HCT116 (cell line): ENCODE measurements around the gene DHDH. TPM values are rescaled to one million over a fixed set of nuclear protein-coding genes. Genes with fewer than 3 reads are reported as not detected.

Experiments
- ATAC-seq: fragments of 200-7000 bp; cut with Tn5 transposase; 2 replicates; pipeline ENCODE4 v1.9.1; 2020; ENCODE audit warnings: mild to moderate bottlenecking, moderate library complexity
- BruUV-seq: library from RNA; stranded (reverse); fragments of 400-500 nt; replicated peaks from 2 replicates; lab custom pipeline; 2021; lab: Mats Ljungman, UMichigan
- CTCF ChIA-PET: fragments of 300-600 bp; sonication (Branson Sonifier 250); formaldehyde crosslinking; loops from one replicate; lab custom pipeline; 2021; ENCODE audit warnings: antibody characterized with exemption; lab: Charles Lee
- POLR2A ChIA-PET: fragments of 300-600, 350-600 bp; sonication (Branson Sonifier 250); formaldehyde crosslinking; loops from one replicate; lab custom pipeline; 2021; ENCODE audit warnings: antibody characterized with exemption; lab: Charles Lee
- RAD21 ChIA-PET, 2 experiments: fragments of 300-600 bp; sonication (Branson Sonifier 250); formaldehyde crosslinking; loops; one replicate each; lab custom pipeline; 2023; ENCODE audit warnings: low total read pairs in 2 of 2; ENCODE audit not compliant: uncharacterized antibody in 2 of 2, unreplicated experiment in 2 of 2, low non-redundant PET in 1 of 2; lab: Charles Lee
- DNase-seq: peaks from one replicate; pipeline ENCODE4 v3.0.0-alpha.2; 2010; ENCODE audit warnings: low read depth, low spot score
- H2AFZ ChIP-seq: fragments of 200-600 bp; shearing (Covaris generic), sonication (generic); 2 replicates; pipeline ENCODE4 v1.6.1; 2017; ENCODE audit warnings: low read depth, mixed run types, mixed read lengths, antibody characterized with exemption, low read length; ENCODE audit not compliant: poor library complexity, severe bottlenecking
- H3K27ac ChIP-seq: 2 replicates; pipeline ENCODE4 v1.5.1; 2012; ENCODE audit warnings: low read depth, low read length
- H3K27me3 ChIP-seq: fragments of 200-600 bp; sonication (generic); 2 replicates; pipeline ENCODE4 v1.6.1; 2016; ENCODE audit warnings: mixed run types, low read length, mixed read lengths; ENCODE audit not compliant: insufficient read depth
- H3K36me3 ChIP-seq, 2 experiments: fragments of 200-500 bp in 1 of 2; fragments of 200-600 bp in 1 of 2; sonication (Bioruptor generic) in 1 of 2; sonication (generic) in 1 of 2; 2 replicates each; pipeline versions ENCODE4 v1.5.1 to v1.6.1; 2014 to 2016; ENCODE audit warnings: low read length in 2 of 2, inconsistent platforms in 1 of 2, mixed read lengths in 1 of 2, mixed run types in 1 of 2; ENCODE audit not compliant: insufficient read depth in 2 of 2, control insufficient read depth in 1 of 2
- H3K4me1 ChIP-seq, 2 experiments: fragments of 200-600 bp in 1 of 2; sonication (generic) in 1 of 2; 2 replicates each; pipeline versions ENCODE4 v1.5.1 to v1.6.1; 2012 to 2017; ENCODE audit warnings: low read length in 2 of 2, inconsistent platforms in 1 of 2, mild to moderate bottlenecking in 1 of 2, mixed read lengths in 1 of 2, mixed run types in 1 of 2, moderate library complexity in 1 of 2; ENCODE audit not compliant: insufficient read depth in 2 of 2, control insufficient read depth in 1 of 2
- H3K4me2 ChIP-seq: fragments of 200-600 bp; sonication (generic); 2 replicates; pipeline ENCODE4 v1.6.1; 2017; ENCODE audit warnings: mixed run types, low read length, mixed read lengths
- H3K4me3 ChIP-seq, 2 experiments: fragments of 200-600 bp in 1 of 2; sonication (generic) in 1 of 2; replicated peaks in 1 of 2; 2 replicates each; pipeline ENCODE4 v1.5.1; 2011 to 2016; ENCODE audit warnings: low read length in 2 of 2, control low read depth in 1 of 2, low read depth in 1 of 2, mild to moderate bottlenecking in 1 of 2, mixed read lengths in 1 of 2, mixed run types in 1 of 2
- H3K79me2 ChIP-seq: fragments of 200-600 bp; sonication (generic); 2 replicates; pipeline ENCODE4 v1.6.1; 2017; ENCODE audit warnings: mild to moderate bottlenecking, mixed run types, low read length, moderate library complexity, mixed read lengths; ENCODE audit not compliant: insufficient read depth
- H3K9ac ChIP-seq: fragments of 200-600 bp; sonication (generic); 2 replicates; pipeline ENCODE4 v1.6.1; 2016; ENCODE audit warnings: low read length, mixed read lengths
- H3K9me2 ChIP-seq: fragments of 200-600 bp; sonication (generic), shearing (Covaris generic); 2 replicates; pipeline ENCODE4 v1.6.1; 2017; ENCODE audit warnings: mixed run types, mild to moderate bottlenecking, moderate library complexity; ENCODE audit not compliant: insufficient read depth
- H3K9me3 ChIP-seq, 2 experiments: fragments of 200-500 bp in 1 of 2; fragments of 200-600 bp in 1 of 2; sonication (Bioruptor generic) in 1 of 2; sonication (generic) in 1 of 2; 2 replicates each; pipeline ENCODE4 v1.6.1; 2014 to 2017; ENCODE audit warnings: low read length in 2 of 2, mixed read lengths in 2 of 2, inconsistent platforms in 1 of 2, low read depth in 1 of 2, mild to moderate bottlenecking in 1 of 2, mixed run types in 1 of 2, moderate library complexity in 1 of 2; ENCODE audit not compliant: control insufficient read depth in 1 of 2, insufficient read depth in 1 of 2
- H4K20me1 ChIP-seq: fragments of 200-600 bp; sonication (generic), shearing (Covaris generic); 2 replicates; pipeline ENCODE4 v1.6.1; 2017; ENCODE audit warnings: mixed run types, mild to moderate bottlenecking, moderate library complexity; ENCODE audit not compliant: insufficient read depth
- CBX3 ChIP-seq: IDR thresholded peaks from 2 replicates; pipeline ENCODE4 v1.6.1; 2012; ENCODE audit warnings: low read depth
- EGR1 ChIP-seq: IDR thresholded peaks from 2 replicates; pipeline ENCODE4 v1.6.1; 2012; ENCODE audit warnings: low read depth
- EZH2phosphoT487 ChIP-seq: fragments of 200-600 bp; IDR thresholded peaks from 2 replicates; pipeline ENCODE4 v1.6.1; 2018; ENCODE audit warnings: antibody characterized with exemption, borderline replicate concordance
- FOSL1 ChIP-seq: IDR thresholded peaks from 2 replicates; pipeline ENCODE4 v1.6.1; 2012; ENCODE audit warnings: low read depth
- POLR2A ChIP-seq: IDR thresholded peaks from 2 replicates; pipeline ENCODE4 v1.7.0; 2011; ENCODE audit warnings: borderline replicate concordance; ENCODE audit not compliant: insufficient read depth, insufficient read length; ENCODE audit errors: extremely low read depth
- POLR2AphosphoS5 ChIP-seq: IDR thresholded peaks from 2 replicates; pipeline ENCODE4 v1.6.1; 2011; ENCODE audit warnings: mild to moderate bottlenecking, low read depth, low read length, moderate library complexity
- SP1 ChIP-seq: IDR thresholded peaks from 2 replicates; pipeline ENCODE4 v1.6.1; 2012; ENCODE audit warnings: low read depth
- ZFX ChIP-seq: fragments of 450-650 bp; IDR thresholded peaks from 2 replicates; pipeline ENCODE4 v1.6.1; 2017
- intact Hi-C: fragments of 100-400 bp; cut with micrococcal nuclease; formaldehyde crosslinking; loops from 2 replicates; pipeline ENCODE4 v1.10.0; 2022
- total RNA-seq: library from RNA; stranded (reverse); gene quantifications from one replicate; pipeline ENCODE4 v1.2.1, GENCODE V29; 2021; ENCODE audit not compliant: unreplicated experiment
- TF ChIP-seq, protein P1 (sequence below): IDR thresholded peaks from 2 replicates; pipeline ENCODE4 v1.6.1; 2012
- TF ChIP-seq, protein P2 (sequence below): IDR thresholded peaks from 2 replicates; pipeline ENCODE4 v1.6.1; 2012; ENCODE audit warnings: low read depth
- TF ChIP-seq, protein P3 (sequence below): IDR thresholded peaks from 2 replicates; pipeline ENCODE4 v1.6.1; 2011; ENCODE audit warnings: mild to moderate bottlenecking, low read length, moderate library complexity; ENCODE audit not compliant: insufficient replicate concordance; ENCODE audit errors: extremely low read depth

Gene DHDH
- total RNA-seq, 1 experiment from 2014 or later: 8.6 TPM

DNA sequence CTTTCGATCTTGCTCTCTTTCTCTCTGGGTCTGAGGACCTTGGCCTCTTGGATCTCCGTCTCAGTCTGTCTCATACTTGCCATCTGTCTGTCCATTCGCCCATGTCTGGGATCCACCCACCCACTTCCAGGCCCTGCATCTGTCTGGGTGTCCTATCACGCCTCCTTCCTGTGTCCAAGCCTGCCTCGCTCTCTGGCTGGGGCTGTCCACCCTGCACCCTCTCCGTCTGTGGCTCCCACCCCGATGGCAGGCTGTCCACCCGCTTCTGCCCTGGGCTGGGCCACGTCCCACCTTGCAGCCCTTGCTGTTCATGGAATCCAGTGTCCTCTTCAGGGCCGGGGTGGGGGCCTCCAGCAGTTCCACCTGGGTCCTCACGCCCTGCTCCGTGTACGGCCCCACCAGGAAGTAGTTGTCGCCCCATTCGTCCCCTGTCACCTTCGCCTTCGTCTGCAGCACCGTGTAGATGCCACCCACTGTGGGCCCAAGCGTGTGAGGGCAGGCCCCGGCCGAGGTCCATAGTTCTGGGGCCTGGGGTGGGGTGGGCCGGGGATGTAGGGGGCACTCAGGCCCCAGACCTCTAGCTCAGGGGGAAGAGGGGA lies 57.6 kb downstream of the DHDH start:
- intact Hi-C loops: no loop called here

More for the DNA sequence above, 57.6 kb downstream of the DHDH start:
- H3K79me2 ChIP-seq: peaks cover 50% of the 10 kb centered on the region
- H3K9me3 ChIP-seq: no peaks in the 10 kb centered on the region
- H3K27me3 ChIP-seq: no peaks in the 10 kb centered on the region
- ChIA-PET CTCF (interaction anchor here (1.4 kb wide), 1 partner anchor 20 kb away, joined by 6 read pairs; no protein-coding TSS in a partner anchor), RAD21 (no interaction called here), POLR2A (no interaction called here)
- H2AFZ ChIP-seq: no peak overlapping the region
- DNase-seq (no peak), ATAC-seq (no peak)
- no peak overlapping the region for H3K4me3 ChIP-seq
- H3K9me2 ChIP-seq: no peaks in the 10 kb centered on the region
- H3K4me1 ChIP-seq: peaks cover 11 to 19% of the 10 kb centered on the region in 2 experiments
- TF ChIP-seq EGR1 (no peak), POLR2A (no peak), FOSL1 (no peak), CBX3 (no peak), ZFX (no peak), POLR2AphosphoS5 (no peak), SP1 (no peak), EZH2phosphoT487 (no peak)
- TF ChIP-seq, protein P1, sequence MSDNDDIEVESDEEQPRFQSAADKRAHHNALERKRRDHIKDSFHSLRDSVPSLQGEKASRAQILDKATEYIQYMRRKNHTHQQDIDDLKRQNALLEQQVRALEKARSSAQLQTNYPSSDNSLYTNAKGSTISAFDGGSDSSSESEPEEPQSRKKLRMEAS: no peak
- TF ChIP-seq, protein P2, sequence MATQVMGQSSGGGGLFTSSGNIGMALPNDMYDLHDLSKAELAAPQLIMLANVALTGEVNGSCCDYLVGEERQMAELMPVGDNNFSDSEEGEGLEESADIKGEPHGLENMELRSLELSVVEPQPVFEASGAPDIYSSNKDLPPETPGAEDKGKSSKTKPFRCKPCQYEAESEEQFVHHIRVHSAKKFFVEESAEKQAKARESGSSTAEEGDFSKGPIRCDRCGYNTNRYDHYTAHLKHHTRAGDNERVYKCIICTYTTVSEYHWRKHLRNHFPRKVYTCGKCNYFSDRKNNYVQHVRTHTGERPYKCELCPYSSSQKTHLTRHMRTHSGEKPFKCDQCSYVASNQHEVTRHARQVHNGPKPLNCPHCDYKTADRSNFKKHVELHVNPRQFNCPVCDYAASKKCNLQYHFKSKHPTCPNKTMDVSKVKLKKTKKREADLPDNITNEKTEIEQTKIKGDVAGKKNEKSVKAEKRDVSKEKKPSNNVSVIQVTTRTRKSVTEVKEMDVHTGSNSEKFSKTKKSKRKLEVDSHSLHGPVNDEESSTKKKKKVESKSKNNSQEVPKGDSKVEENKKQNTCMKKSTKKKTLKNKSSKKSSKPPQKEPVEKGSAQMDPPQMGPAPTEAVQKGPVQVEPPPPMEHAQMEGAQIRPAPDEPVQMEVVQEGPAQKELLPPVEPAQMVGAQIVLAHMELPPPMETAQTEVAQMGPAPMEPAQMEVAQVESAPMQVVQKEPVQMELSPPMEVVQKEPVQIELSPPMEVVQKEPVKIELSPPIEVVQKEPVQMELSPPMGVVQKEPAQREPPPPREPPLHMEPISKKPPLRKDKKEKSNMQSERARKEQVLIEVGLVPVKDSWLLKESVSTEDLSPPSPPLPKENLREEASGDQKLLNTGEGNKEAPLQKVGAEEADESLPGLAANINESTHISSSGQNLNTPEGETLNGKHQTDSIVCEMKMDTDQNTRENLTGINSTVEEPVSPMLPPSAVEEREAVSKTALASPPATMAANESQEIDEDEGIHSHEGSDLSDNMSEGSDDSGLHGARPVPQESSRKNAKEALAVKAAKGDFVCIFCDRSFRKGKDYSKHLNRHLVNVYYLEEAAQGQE: no peak
- TF ChIP-seq, protein P3, sequence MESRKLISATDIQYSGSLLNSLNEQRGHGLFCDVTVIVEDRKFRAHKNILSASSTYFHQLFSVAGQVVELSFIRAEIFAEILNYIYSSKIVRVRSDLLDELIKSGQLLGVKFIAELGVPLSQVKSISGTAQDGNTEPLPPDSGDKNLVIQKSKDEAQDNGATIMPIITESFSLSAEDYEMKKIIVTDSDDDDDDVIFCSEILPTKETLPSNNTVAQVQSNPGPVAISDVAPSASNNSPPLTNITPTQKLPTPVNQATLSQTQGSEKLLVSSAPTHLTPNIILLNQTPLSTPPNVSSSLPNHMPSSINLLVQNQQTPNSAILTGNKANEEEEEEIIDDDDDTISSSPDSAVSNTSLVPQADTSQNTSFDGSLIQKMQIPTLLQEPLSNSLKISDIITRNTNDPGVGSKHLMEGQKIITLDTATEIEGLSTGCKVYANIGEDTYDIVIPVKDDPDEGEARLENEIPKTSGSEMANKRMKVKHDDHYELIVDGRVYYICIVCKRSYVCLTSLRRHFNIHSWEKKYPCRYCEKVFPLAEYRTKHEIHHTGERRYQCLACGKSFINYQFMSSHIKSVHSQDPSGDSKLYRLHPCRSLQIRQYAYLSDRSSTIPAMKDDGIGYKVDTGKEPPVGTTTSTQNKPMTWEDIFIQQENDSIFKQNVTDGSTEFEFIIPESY: no peak
- H3K4me2 ChIP-seq: peak overlapping the region; percentile 92; the same call in 1 of the 2 replicates
- no peaks in the 10 kb centered on the region for H4K20me1 ChIP-seq
- no TSS peak for BruUV-seq
- no peak overlapping the region for H3K9ac ChIP-seq
- peaks cover 8% of the 10 kb centered on the region in 2 experiments; a peak in 2 of 4 replicates for H3K36me3 ChIP-seq
- H3K27ac ChIP-seq: peak overlapping the region; percentile 15; the same call in 1 of the 2 replicates
